Measurements from ENCODE around the gene SLAMF1. TPM values are rescaled to one million over a fixed set of nuclear protein-coding genes. Genes with fewer than 3 reads are reported as not detected.
"Not testable (repeated sequence)": the region's sequence is repeated elsewhere in the genome, so short reads cannot be mapped to it uniquely, and the experiment has no call there.

SLAMF1 gene, protein sequence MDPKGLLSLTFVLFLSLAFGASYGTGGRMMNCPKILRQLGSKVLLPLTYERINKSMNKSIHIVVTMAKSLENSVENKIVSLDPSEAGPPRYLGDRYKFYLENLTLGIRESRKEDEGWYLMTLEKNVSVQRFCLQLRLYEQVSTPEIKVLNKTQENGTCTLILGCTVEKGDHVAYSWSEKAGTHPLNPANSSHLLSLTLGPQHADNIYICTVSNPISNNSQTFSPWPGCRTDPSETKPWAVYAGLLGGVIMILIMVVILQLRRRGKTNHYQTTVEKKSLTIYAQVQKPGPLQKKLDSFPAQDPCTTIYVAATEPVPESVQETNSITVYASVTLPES
- 1 to 10 TPM in 3 of 4 donors, not detected in 1; 1.1 to 2.2 (median 1.7) TPM for total RNA-seq

DNA sequence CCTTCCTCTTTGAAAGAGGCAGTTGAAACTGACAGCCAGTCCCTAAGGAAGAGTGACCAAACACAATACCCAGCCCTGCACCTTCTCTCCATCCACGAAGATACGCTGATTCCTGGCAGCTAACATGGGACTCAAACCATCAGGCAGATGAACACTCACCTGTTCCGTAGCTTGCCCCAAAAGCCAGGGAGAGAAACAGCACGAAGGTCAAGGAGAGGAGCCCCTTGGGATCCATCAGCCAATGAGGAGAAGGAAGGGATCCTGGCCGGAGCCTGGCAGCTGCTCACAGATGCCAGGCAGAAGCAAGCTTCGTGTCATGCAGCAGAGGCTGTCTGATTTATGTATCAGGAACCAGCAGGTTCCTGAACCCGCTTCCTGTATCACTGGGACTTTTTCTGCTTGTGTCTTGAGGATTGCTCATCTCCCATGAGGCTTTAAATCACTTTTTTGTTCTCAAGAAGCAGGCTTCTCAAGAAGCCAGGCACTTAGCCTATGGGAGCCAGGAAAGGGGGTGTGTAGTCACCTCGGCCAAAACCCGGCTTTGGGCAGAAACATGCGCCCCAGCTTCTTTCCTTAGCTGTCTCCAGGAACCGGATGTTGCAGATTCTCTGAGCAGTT lies at the start of gene SLAMF1:
Gene SLAMF1, minus strand, starts transcription at position 334 of the 618 bp plus-strand sequence. Its CDS starts 99 bp downstream, at position 235.
- TF ChIP-seq, protein P1, sequence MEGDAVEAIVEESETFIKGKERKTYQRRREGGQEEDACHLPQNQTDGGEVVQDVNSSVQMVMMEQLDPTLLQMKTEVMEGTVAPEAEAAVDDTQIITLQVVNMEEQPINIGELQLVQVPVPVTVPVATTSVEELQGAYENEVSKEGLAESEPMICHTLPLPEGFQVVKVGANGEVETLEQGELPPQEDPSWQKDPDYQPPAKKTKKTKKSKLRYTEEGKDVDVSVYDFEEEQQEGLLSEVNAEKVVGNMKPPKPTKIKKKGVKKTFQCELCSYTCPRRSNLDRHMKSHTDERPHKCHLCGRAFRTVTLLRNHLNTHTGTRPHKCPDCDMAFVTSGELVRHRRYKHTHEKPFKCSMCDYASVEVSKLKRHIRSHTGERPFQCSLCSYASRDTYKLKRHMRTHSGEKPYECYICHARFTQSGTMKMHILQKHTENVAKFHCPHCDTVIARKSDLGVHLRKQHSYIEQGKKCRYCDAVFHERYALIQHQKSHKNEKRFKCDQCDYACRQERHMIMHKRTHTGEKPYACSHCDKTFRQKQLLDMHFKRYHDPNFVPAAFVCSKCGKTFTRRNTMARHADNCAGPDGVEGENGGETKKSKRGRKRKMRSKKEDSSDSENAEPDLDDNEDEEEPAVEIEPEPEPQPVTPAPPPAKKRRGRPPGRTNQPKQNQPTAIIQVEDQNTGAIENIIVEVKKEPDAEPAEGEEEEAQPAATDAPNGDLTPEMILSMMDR (IDR thresholded peaks at IDR 0.05), result no peak
- TF ChIP-seq POLR2A (IDR thresholded peaks at IDR 0.05), result peak in 1 of 4 donors; percentile 51
- Histone ChIP-seq H3K9me3 (no peaks in the 10 kb centered on the region), H3K36me3 (no peaks in the 10 kb centered on the region), H3K27me3 (no peaks in the 10 kb centered on the region), H3K4me1 (peaks cover 0 to 9% (median 0%) of the 10 kb centered on the region in 3 donors), H3K4me3 (peak within 1 kb of the TSS; percentile 0 to 52 (median 24)), H3K27ac (peak within 1 kb of the TSS; percentile 11 to 52 (median 32))
- intact Hi-C loops (cut with DNase I), result no loop called here
- no peak for DNase-seq
- WGBS, 2 donors, result 37 to 39% methylated on average over 9 to 11 of the region's 11 CpGs

DNA sequence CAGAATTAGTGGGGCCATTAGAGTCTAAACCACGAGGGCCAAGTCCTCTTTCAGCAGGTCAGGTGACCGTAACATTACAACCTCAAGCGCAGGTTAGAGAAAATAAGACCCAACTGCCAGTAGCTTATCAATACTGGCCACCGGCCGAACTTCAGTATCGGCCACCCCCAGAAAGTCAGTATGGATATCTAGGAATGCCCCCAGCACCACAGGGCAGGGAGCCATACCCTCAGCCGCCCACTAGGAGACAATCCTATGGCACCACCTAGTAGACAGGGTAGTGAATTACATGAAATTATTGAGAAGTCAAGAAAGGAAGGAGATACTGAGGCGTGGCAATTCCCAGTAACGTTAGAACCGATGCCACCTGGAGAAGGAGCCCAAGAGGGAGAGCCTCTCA lies 45.5 kb upstream of the SLAMF1 start:
- H3K27me3 ChIP-seq; DNase-seq; H3K36me3 ChIP-seq; H3K27ac ChIP-seq; intact Hi-C loops (cut with DNase I); H3K4me3 ChIP-seq; H3K9me3 ChIP-seq: not testable (repeated sequence)
- 83% methylated on average over 9 to 10 of the region's 10 CpGs for WGBS, 2 donors
- peaks cover 0 to 34% (median 6%) of the 10 kb centered on the region in 3 donors for H3K4me1 ChIP-seq
- TF ChIP-seq, protein P1 (IDR thresholded peaks at IDR 0.05), result peak in 2 of 6 experiments; percentile 35 to 44

DNA sequence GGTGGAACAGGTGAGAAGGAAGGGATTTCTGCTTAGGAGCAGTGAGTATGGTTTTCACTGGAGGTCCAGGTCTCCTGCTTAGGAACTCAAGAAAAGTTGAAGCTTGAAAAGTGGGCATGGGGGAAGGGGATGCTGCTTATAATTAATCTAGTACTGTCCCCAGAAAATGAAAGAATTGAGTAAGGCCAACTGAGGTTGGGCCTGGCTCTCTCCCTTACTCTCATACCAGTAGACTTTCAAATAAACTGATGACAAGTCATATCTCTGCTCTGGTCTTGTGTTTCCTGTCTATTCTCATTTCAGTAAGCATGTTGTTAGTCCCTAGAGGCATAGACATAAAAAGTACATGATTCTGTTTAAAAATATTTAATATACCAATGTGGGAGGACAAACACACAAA lies 38.4 kb upstream of the SLAMF1 start:
- Histone ChIP-seq H3K27me3 (no peaks in the 10 kb centered on the region), H3K36me3 (peaks cover 0 to 3% (median 0%) of the 10 kb centered on the region in 3 donors), H3K4me3 (no peak overlapping the region), H3K4me1 (peaks cover 7 to 32% (median 8%) of the 10 kb centered on the region in 3 donors), H3K9me3 (no peaks in the 10 kb centered on the region), H3K27ac (no peak overlapping the region)
- DNase-seq, result no peak
- intact Hi-C loops (cut with DNase I), result no loop called here
- no peak for TF ChIP-seq POLR2A (IDR thresholded peaks at IDR 0.05)
- TF ChIP-seq, protein P1 (IDR thresholded peaks at IDR 0.05), result no peak

DNA sequence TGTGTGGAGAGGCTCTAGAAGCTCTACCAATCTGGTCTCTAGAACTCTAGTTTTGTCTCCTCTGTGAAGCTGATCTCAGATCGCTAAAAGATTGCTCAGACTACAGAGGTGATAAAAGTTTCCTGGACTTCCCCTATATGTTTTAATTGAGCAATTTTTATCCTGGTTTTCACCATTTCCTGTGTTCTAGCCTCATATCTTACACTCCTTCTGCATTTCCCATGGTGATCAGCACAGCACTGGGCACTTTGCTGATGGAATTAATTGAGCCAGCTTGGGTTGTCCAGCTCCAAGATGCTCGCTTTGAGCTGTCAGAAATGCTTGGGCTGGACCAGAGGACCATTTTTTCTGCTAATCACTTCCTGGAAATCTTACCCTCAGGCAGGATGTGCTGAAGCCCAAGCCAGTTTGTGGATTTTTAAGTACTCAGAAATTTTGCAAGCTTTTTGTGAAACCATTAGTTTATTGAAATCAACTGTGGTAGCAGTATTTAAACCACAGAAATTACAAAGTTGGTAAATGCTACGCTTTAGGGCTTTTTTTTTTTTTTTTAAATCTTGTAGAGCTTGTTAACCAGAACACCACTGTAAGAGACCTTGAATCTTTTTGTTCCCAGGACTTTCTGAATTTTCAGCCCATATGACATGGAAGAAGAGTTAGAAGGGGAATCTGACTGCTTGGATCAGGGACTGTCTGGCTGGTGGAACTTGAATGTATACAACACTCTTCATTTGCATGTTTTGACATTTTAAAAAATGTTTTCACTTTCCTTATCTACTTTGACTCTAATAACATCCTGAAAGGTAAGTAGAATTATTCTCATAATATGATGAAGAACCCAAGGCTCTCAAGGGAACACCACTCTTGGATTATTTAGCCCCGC lies 36.4 kb upstream of the SLAMF1 start:
- WGBS, 2 donors, result 52 to 55% methylated on average over 3 to 4 of the region's 4 CpGs
- DNase-seq, result no peak
- no peaks in the 10 kb centered on the region for H3K9me3 ChIP-seq
- intact Hi-C loops (cut with DNase I), result no loop called here
- no peak overlapping the region for H3K27ac ChIP-seq
- H3K4me3 ChIP-seq, result no peak overlapping the region
- H3K36me3 ChIP-seq, result peaks cover 0 to 3% (median 0%) of the 10 kb centered on the region in 3 donors
- TF ChIP-seq, protein P1 (IDR thresholded peaks at IDR 0.05), result no peak
- TF ChIP-seq POLR2A (IDR thresholded peaks at IDR 0.05), result no peak
- H3K27me3 ChIP-seq, result peaks cover 0 to 6% (median 0%) of the 10 kb centered on the region in 4 donors
- H3K4me1 ChIP-seq, result peaks cover 7 to 24% (median 8%) of the 10 kb centered on the region in 3 donors
